HG03520 (cell line): ENCODE measurements around the gene DCDC1.

ENCODE experiments used
- ATAC-seq: cut with Tn5 transposase; IDR thresholded peaks from one replicate; pipeline ENCODE4 v1.9.1; 2021; ENCODE audit warnings: mild to moderate bottlenecking, moderate library complexity; ENCODE audit not compliant: unreplicated experiment

Gene DCDC1

DNA sequence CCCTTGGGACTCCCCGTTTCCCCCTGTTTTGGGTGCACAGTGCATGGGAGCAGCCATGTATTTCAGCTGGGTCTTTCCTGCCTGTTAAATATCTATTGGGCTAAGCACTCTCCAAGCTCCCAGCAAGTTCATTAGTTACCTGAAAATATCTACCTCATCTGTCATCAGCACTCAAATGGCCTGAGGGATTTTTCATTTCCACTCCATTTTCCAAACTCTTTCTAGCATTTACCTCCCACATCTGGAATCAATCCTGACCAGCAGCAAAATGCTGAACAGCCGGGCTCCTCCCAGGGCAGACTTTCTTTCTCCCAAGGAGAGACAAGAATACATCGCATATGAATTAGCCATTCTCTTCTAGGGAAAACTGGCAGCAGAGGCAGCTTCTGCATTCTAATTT lies 509.9 kb downstream of the DCDC1 start:
- no peak for ATAC-seq

DNA sequence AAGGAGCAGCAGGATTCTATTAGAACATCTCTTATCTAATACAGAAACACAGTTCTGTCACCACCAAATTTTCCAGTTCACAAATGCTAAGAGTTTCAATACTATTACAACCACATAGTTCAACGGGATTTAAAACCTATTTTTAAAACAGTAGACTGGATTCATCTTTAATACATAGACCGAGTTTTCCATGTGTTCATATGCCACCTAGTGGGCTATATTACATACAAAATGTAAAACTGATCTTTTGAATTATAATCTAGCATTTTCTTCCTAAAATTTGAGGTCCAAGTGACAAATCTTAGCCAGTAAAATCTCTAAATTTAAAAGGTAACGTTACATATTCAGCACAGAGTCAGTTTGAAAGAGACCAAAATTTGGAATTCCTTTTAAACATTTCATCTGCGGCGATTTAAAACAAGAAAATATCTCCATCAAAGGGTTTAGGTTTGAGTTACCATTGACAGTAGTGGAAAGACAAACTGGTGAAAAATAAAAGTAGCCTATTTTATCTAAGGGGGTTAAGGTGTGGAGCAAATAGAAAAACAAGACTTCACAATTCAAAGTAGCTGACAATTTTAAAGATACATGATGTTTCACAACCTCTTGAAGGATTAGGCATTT lies 514.0 kb downstream of the DCDC1 start:
- no peak for ATAC-seq

DNA sequence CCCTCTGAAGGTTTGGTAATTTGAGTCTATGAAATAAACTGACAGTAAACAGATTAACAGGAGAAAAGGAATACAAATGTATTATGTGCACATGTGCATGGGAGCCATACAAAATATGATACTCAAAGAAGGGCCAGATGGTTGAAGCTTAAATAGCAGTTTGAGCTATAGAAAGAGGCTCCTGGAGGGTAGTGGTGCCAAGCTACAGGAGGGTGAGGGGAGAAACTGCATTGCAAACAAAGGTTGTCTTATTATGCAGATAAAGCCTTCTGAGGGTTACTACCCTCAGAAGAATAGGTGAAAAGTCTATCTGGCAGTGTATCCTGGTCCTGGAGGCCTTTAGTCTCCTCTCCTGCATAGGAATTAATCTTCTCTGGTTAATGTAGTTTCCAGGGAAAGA lies 516.1 kb downstream of the DCDC1 start:
- no peak for ATAC-seq

DNA sequence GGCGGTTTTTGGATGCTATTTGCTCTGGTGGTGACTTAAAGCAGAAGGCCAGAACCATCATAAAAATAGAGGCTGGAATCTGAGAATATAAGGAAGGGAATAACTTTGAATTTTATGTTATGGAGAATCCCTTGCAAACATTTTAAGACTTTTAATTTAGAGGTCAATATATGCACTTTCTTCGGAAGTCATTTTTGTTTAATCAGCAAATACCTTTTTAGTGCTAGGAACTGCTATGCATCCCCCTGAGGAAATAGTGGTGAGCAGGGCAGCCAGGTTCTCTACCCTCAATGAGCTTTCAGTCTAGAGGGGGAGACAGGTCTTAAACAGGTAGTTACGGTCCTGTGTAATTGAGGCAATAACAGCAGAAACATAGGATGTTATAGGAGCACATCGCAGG lies 516.9 kb downstream of the DCDC1 start:
- no peak for ATAC-seq

DNA sequence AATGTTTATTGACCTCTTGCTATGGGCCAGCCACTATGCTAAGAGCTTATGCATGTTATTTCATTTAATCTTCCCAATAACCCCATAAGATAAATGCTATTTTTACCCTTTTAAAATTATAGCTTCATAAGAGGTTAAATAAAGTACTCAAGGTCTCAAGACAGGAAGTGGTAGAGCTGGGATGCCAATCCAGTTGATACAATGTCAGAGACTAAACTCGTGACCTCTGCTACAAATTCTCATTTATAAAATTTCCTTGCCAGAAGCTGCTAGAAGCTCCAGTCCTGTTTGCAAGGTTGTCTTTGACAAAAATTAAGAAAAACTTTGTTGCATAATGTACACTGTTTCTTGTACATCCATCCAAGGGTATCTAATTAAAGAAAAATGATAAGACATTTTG lies 517.4 kb downstream of the DCDC1 start:
- ATAC-seq = no peak

DNA sequence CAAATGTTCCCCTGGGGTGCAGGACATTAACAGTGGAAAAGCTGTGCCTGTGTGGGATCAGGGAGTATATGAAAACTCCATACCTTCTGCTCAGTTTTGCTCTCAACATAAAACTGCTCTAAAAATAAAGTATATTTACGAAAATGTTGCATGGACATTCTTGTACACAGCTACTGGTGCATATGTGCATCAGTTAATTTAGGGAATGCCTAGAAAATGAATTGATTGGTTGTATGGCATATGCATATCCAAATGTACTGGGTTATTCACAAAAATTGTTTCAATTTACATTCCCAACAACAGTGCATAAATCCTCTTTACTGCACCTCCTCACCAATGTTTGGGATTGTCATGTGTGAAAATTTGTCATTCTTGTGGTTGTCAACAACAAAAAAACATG lies 532.3 kb downstream of the DCDC1 start:
- no peak for ATAC-seq

DNA sequence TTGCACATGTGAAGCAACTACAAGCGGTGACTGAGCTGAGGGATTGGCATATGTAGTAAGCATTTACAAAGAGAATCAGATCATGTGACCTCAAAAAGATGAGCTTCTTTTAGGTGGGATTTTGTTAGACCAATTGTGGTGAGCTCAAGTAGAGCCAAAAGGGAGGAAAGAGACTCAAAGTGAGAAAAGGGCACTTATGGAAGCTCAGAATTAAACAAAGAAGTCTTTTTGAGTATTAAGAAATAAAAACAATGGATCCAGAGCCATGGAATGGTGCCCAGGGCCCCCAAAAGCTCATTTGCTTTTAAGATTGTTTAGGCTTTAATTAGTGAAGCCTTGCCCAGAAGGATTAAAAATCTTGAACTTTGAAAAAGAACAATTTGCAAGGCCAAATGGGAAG lies 536.7 kb downstream of the DCDC1 start:
- no peak for ATAC-seq

DNA sequence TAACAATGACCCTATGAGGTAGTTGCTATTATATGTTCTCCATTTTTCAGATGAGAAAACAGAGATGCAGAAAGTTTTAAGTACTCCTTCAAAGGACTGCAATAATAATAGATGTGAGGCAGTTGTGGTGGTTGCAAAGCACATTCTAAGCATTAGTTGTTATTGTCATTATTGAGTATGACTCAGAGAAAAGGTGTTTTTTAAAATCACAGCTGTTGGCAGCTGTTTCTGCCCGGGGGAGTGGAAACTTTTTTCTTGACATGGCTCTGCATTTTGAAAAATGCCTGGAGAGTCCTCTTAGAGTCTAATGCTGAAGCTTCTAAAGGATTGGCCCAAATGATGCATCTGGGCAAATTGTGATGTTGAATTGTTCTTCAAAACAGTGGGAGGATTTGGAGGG lies 538.9 kb downstream of the DCDC1 start:
- no peak for ATAC-seq

DNA sequence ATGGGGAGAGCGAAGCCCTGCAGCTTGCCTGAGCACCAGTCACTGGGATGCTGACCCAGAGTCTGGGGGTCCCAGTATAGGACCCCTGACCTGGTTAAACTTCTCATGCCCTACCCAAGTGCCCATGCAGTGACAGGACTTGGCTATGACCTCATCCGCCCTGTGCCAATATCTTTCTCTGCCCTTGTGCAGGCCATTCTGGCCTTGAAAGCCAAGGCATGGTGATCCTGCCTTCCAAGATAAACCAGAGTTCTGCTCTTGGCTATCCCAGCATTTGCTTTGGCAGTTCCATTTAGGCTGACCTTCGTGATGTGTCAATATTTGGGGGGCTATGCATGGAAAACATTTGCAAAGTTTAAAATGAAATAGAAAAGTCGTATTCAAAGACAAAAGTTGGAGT lies 542.6 kb downstream of the DCDC1 start:
- no peak for ATAC-seq

DNA sequence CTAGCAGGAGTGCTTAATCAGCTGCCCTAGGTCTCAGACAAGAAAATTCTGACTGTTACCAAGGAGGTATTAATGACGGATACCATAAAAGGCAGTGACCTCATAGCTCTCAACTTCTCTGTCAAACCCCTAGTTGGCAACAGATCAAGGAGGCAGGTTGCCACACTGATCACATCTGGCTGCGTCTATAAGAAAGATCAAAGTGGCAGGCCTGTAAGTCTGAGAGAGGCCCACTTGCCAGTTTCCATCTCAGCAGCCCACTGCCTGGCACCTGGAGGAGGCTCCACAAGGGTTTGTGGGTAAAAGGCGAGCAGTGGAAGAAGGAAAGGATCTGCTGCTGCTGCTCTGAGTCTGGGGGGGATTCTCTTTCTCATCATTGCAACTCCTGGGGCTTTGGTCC lies 543.8 kb downstream of the DCDC1 start:
- no peak for ATAC-seq

DNA sequence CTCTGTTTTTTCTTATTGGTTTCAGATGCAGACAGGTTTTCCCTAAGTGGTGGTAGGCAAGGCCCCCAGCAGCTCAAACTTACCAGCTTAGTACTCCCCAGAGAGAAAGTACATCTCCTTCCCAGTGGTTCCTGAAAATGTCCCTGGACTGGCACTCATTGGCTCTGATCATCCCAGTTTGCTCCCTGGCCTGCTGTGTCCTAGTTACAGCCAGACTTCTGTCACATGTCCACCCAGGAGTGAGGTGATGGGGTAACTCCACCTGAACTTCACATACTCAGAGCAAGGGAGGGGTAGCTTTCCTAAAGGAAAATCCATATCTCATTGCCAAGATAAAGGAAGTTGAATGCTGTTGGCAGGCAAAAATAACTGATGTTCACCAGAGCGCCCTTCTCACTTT lies 546.4 kb downstream of the DCDC1 start:
- no peak for ATAC-seq

DNA sequence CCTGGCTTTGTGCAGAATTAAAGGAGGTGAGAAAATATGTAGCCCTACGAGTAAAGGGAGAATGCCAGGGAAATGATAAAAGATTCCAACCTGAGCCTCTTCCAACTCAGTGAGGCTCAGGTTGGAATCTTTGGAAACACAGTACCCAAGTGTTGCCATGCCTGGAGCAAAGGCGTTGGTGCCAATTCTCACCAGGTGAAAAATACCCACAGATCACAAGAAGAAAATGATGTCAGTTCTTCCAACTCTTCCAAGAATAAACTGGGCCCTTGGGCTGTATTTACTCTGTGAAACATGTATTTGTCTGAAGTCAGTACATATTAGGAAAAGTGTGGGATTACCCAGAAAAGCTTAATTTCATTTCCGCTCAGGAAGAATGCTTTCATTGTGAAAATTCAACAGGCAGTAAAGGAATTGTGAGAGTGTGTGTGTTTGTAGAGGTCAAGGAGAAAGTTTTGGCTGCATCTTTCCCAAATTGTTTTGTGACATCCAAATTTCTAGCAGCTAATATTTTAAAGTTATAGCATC lies 548.0 kb downstream of the DCDC1 start:
- ATAC-seq = no peak

DNA sequence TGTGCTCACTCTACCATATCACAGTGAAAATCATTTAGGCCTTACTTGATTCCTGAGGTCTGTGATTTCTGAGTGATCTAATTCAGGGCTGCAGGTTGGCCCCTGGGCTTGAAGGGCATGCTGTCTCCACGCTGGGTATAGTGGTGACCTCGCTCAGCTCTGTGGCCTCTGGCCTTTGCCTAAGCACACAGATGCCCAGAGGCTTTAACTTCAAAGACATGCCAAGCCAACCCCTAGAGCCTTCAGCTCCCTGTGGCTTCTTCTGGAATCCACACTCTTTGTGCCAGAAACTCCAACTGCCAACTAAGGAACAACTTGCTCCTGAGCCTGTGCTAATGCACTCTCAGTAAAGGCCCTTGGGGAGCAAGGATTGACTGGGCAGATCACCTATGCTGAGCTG lies 550.8 kb downstream of the DCDC1 start:
- no peak for ATAC-seq

DNA sequence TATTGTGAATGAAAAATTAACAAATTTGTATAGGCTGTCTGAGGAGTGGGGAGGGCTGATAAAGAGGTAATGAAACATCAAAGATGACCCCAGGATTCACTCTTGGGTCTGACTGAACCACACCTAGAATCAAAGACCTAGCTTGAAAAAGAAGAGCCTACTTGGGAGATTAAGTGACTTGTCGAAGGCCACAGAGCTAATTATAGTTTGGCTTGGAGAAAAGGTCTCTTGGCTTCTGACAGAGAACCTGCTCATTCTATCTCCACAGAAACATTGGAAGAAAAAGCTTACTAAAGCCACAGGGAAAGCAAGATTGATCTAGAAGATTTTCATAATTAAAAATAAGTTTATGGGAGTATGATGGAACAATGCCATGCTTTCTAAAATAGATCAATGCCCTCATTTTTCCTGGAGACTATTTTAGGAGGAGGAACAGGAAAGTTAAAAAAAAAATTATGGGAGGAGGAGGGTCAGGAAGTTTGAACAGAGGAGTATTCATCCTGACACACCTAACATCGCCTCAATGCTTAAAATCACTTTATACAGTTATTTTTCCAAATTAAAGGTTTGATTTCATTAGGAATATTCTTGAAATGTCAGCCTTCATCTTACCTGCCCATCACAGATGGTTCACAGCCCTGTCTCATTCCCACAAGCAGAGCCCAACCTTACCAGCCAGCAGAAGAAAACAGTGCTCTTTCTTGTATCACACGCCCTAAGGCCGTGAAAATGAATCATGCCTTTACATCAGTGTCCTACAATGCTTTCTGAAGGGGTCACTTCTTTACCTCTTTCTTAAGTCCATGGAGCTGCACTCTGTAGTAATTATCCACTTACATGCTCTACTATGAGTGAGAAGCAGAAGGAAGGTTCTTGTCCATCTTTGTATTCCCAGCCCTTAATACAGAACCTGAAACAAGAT lies 552.3 kb downstream of the DCDC1 start:
- no peak for ATAC-seq

DNA sequence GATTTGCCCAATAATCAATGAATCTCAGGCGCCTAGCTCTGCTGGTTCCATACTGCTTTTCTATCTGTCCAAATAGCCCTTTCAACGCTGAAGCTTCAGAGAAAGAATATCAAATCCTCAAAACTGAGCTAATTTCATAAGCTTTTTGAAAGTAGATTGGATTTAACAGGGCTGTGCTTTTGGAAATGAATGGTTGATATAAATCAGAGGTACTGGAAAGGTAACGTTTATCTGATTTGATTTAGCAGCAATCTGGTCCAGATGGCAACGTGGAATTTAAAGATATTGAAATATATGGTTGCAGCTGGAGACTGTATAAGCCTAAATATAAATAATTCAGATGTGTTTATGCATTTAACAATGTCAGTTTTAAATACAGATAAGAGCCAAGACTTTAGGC lies 553.9 kb downstream of the DCDC1 start:
- no peak for ATAC-seq

DNA sequence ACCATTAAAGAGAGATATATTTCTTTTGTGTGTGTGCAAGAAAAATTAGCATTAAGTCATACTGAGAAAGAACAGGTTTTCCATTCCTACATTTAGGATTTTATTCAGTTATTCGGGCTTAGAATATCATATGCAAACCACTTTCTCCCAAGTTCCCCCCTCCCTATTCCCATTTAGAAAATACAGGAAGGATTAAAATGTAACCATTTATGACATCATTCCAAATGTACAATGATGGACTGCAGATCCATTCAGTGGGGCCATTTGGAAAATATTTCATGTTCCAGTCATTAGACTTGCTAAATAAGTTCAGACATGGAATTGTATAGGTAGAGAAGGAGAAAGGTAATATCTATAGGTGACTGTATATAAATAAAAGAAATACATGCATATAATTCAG lies 554.8 kb downstream of the DCDC1 start:
- ATAC-seq = no peak
